ENCODE results near the gene PPT2. TPM values are rescaled to one million over a fixed set of nuclear protein-coding genes. Genes with fewer than 3 reads are reported as not detected.

Gene PPT2
- total and polyA plus RNA-seq, 2 donors (not counting 1 experiment from before 2014, with no cell fraction given): 13.7 to 37.3 TPM

- Histone ChIP-seq H2AFZ (ENCODE audit: low read length) (no peak overlapping the region), H3K4me2 (ENCODE audit: extremely low read depth, insufficient read depth, low read length) (no peak overlapping the region), H3K27ac (ENCODE audit: insufficient read depth, low read length) (no peak overlapping the region), H3K4me3 (replicated peaks in 1 of 4; ENCODE audit: control extremely low read depth in 1 of 4, insufficient read depth in 1 of 4, low read depth in 3 of 4, low read length in 4 of 4) (no peak overlapping the region), H3K27me3 (ENCODE audit: control insufficient read depth, insufficient read depth, low read length) (no peaks in the 10 kb centered on the region), H3K36me3 (ENCODE audit: control insufficient read depth, insufficient read depth, low read length) (peaks cover 10% of the 10 kb centered on the region), H3K4me1 (ENCODE audit: control insufficient read depth, extremely low read depth, insufficient read depth, low read length) (peaks cover 3% of the 10 kb centered on the region), H3K79me2 (ENCODE audit: control insufficient read depth, insufficient read depth, low read length) (peaks cover 9% of the 10 kb centered on the region), H4K20me1 (ENCODE audit: control insufficient read depth, extremely low read depth, insufficient read depth, low read length) (no peaks in the 10 kb centered on the region), H3K9ac (ENCODE audit: insufficient read depth, low read length) (no peak overlapping the region), H3K9me3 (ENCODE audit: control insufficient read depth, insufficient read depth, low read depth, low read length) (no peaks in the 10 kb centered on the region)
- no peak for DNase-seq (ENCODE audit: low read depth in 2 of 2)
- TF ChIP-seq EZH2 (IDR thresholded peaks at IDR 0.05; ENCODE audit: low read length, missing control alignments): no peak
- TF ChIP-seq, protein P1, sequence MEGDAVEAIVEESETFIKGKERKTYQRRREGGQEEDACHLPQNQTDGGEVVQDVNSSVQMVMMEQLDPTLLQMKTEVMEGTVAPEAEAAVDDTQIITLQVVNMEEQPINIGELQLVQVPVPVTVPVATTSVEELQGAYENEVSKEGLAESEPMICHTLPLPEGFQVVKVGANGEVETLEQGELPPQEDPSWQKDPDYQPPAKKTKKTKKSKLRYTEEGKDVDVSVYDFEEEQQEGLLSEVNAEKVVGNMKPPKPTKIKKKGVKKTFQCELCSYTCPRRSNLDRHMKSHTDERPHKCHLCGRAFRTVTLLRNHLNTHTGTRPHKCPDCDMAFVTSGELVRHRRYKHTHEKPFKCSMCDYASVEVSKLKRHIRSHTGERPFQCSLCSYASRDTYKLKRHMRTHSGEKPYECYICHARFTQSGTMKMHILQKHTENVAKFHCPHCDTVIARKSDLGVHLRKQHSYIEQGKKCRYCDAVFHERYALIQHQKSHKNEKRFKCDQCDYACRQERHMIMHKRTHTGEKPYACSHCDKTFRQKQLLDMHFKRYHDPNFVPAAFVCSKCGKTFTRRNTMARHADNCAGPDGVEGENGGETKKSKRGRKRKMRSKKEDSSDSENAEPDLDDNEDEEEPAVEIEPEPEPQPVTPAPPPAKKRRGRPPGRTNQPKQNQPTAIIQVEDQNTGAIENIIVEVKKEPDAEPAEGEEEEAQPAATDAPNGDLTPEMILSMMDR (conservative IDR thresholded peaks at IDR 0.05 in 1 of 2, IDR thresholded peaks at IDR 0.05 in 1 of 2; ENCODE audit: low read depth in 1 of 2, low read length in 2 of 2): no peak
Observed at GRCh38 chr6:32181915-32182529, 28.1 kb downstream of the PPT2 start.

DNA sequence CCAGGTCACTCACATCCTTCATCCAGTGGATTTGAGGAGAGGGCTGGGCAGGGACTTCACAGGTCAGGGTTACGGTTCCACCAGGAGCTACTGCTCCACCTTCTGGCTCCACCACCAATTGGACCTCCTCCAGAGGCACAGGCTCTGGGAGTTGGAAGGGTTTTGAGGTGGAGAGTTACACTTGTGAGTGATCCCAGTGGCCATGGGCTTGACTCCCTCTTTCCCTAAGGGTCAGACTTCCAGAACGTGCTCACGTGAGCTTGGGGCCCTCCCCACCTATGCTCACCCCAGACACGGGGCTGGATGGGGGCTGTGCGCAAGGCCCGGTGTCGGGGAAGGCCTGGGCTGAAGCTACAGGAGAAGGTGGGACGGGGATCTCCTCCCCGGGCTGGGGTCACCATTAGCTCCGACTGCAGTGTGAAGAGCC is 28.6 kb downstream of the PPT2 start:
- Histone ChIP-seq H3K27me3 (ENCODE audit: control insufficient read depth, insufficient read depth, low read length) (no peaks in the 10 kb centered on the region), H3K9me3 (ENCODE audit: control insufficient read depth, insufficient read depth, low read depth, low read length) (no peaks in the 10 kb centered on the region), H3K36me3 (ENCODE audit: control insufficient read depth, insufficient read depth, low read length) (peaks cover 12% of the 10 kb centered on the region), H3K27ac (ENCODE audit: insufficient read depth, low read length) (no peak overlapping the region), H3K4me2 (ENCODE audit: extremely low read depth, insufficient read depth, low read length) (no peak overlapping the region), H3K4me1 (ENCODE audit: control insufficient read depth, extremely low read depth, insufficient read depth, low read length) (peaks cover 2% of the 10 kb centered on the region), H3K4me3 (replicated peaks in 1 of 4; ENCODE audit: control extremely low read depth in 1 of 4, insufficient read depth in 1 of 4, low read depth in 3 of 4, low read length in 4 of 4) (no peak overlapping the region), H3K9ac (ENCODE audit: insufficient read depth, low read length) (no peak overlapping the region), H3K79me2 (ENCODE audit: control insufficient read depth, insufficient read depth, low read length) (peaks cover 11% of the 10 kb centered on the region), H4K20me1 (ENCODE audit: control insufficient read depth, extremely low read depth, insufficient read depth, low read length) (no peaks in the 10 kb centered on the region), H2AFZ (ENCODE audit: low read length) (no peak overlapping the region)
- no peak for TF ChIP-seq EZH2 (IDR thresholded peaks at IDR 0.05; ENCODE audit: low read length, missing control alignments)
- TF ChIP-seq, protein P1 (conservative IDR thresholded peaks at IDR 0.05 in 1 of 2, IDR thresholded peaks at IDR 0.05 in 1 of 2; ENCODE audit: low read depth in 1 of 2, low read length in 2 of 2): no peak
- no peak for DNase-seq (ENCODE audit: low read depth in 2 of 2)

- H3K9me3 ChIP-seq (ENCODE audit: control insufficient read depth, insufficient read depth, low read depth, low read length): no peaks in the 10 kb centered on the region
- TF ChIP-seq, protein P1 (conservative IDR thresholded peaks at IDR 0.05 in 1 of 2, IDR thresholded peaks at IDR 0.05 in 1 of 2; ENCODE audit: low read depth in 1 of 2, low read length in 2 of 2): no peak
- TF ChIP-seq EZH2 (IDR thresholded peaks at IDR 0.05; ENCODE audit: low read length, missing control alignments): no peak
- no peaks in the 10 kb centered on the region for H4K20me1 ChIP-seq (ENCODE audit: control insufficient read depth, extremely low read depth, insufficient read depth, low read length)
- peaks cover 15% of the 10 kb centered on the region for H3K36me3 ChIP-seq (ENCODE audit: control insufficient read depth, insufficient read depth, low read length)
- no peak overlapping the region for H2AFZ ChIP-seq (ENCODE audit: low read length)
- H3K4me1 ChIP-seq (ENCODE audit: control insufficient read depth, extremely low read depth, insufficient read depth, low read length): peaks cover 2% of the 10 kb centered on the region
- no peak overlapping the region for H3K27ac ChIP-seq (ENCODE audit: insufficient read depth, low read length)
- H3K79me2 ChIP-seq (ENCODE audit: control insufficient read depth, insufficient read depth, low read length): peaks cover 15% of the 10 kb centered on the region
- H3K9ac ChIP-seq (ENCODE audit: insufficient read depth, low read length): no peak overlapping the region
- DNase-seq (ENCODE audit: low read depth in 2 of 2): no peak
- no peaks in the 10 kb centered on the region for H3K27me3 ChIP-seq (ENCODE audit: control insufficient read depth, insufficient read depth, low read length)
- H3K4me2 ChIP-seq (ENCODE audit: extremely low read depth, insufficient read depth, low read length): no peak overlapping the region
- no peak overlapping the region for H3K4me3 ChIP-seq (replicated peaks in 1 of 4; ENCODE audit: control extremely low read depth in 1 of 4, insufficient read depth in 1 of 4, low read depth in 3 of 4, low read length in 4 of 4)
Observed at GRCh38 chr6:32183030-32183429, 29.1 kb downstream of the PPT2 start.

Data from fibroblast of lung (primary cell).